Mesothelial cell of epicardium (in vitro differentiated cells): ENCODE results near the gene SEPHS2. TPM values are rescaled to one million over a fixed set of nuclear protein-coding genes. Genes with fewer than 3 reads are reported as not detected.
"Not testable (repeated sequence)": the region's sequence is repeated elsewhere in the genome, so short reads cannot be mapped to it uniquely, and the experiment has no call there.

Experiments
- DNase-seq, 2 experiments: peaks; one replicate each; pipeline ENCODE4 v3.0.0; 2021; ENCODE audit warnings: low spot score in 2 of 2; ENCODE audit not compliant: unreplicated experiment in 2 of 2
- H3K27ac Mint-ChIP-seq: 2 replicates; pipeline ENCODE4 v1.8.0; 2021; ENCODE audit warnings: mixed read lengths
- H3K27me3 Mint-ChIP-seq: 2 replicates; pipeline ENCODE4 v1.8.0; 2021; ENCODE audit warnings: low read depth, mixed read lengths
- H3K36me3 Mint-ChIP-seq: 2 replicates; pipeline ENCODE4 v1.8.0; 2021; ENCODE audit warnings: mixed read lengths
- H3K4me1 Mint-ChIP-seq: 2 replicates; pipeline ENCODE4 v1.8.0; 2021; ENCODE audit warnings: mixed read lengths
- H3K4me3 Mint-ChIP-seq: 2 replicates; pipeline ENCODE4 v1.8.0; 2021; ENCODE audit warnings: mild to moderate bottlenecking, moderate library complexity, mixed read lengths
- H3K9me3 Mint-ChIP-seq: 2 replicates; pipeline ENCODE4 v1.8.0; 2021; ENCODE audit warnings: mixed read lengths
- CTCF ChIP-seq: fragments of 200-600 bp; sonication (generic); IDR thresholded peaks from one replicate; pipeline ENCODE4 v1.5.0; 2021; ENCODE audit warnings: antibody characterized with exemption; ENCODE audit not compliant: unreplicated experiment
- total RNA-seq: library from RNA; stranded (reverse); gene quantifications from 3 replicates; pipeline ENCODE4 v1.2.1, GENCODE V29; 2021

SEPHS2 gene
- total RNA-seq, 1 donor from 2014 or later: 29.3 TPM

- Mint-ChIP-seq H3K27ac (no peak overlapping the region), H3K4me1 (peaks cover 2% of the 10 kb centered on the region), H3K4me3 (no peak overlapping the region), H3K27me3 (peaks cover 2% of the 10 kb centered on the region), H3K9me3 (peaks cover 3% of the 10 kb centered on the region), H3K36me3 (no peaks in the 10 kb centered on the region)
- no peak for DNase-seq
- no peak for TF ChIP-seq CTCF
These were observed 13.8 kb upstream of the SEPHS2 start for GRCh38 chr16:30459456-30459855.

- no peak for DNase-seq
- H3K4me3 Mint-ChIP-seq: no peak overlapping the region
- peaks cover 2% of the 10 kb centered on the region for H3K4me1 Mint-ChIP-seq
- no peak for TF ChIP-seq CTCF
- H3K27ac Mint-ChIP-seq: no peak overlapping the region
- H3K9me3 Mint-ChIP-seq: peaks cover 3% of the 10 kb centered on the region
- peaks cover 2% of the 10 kb centered on the region for H3K27me3 Mint-ChIP-seq
- H3K36me3 Mint-ChIP-seq: no peaks in the 10 kb centered on the region
These were observed 13.1 kb upstream of the SEPHS2 start for GRCh38 chr16:30458561-30459394.

- Mint-ChIP-seq H3K36me3 (no peaks in the 10 kb centered on the region), H3K4me1 (peaks cover 2% of the 10 kb centered on the region), H3K27ac (no peak overlapping the region), H3K9me3 (no peaks in the 10 kb centered on the region), H3K27me3 (peaks cover 2% of the 10 kb centered on the region), H3K4me3 (no peak overlapping the region)
- no peak for TF ChIP-seq CTCF
- no peak for DNase-seq
These were observed 12.3 kb upstream of the SEPHS2 start for GRCh38 chr16:30457743-30458560.

- H3K4me1 Mint-ChIP-seq: peaks cover 2% of the 10 kb centered on the region
- no peaks in the 10 kb centered on the region for H3K36me3 Mint-ChIP-seq
- H3K4me3 Mint-ChIP-seq: no peak overlapping the region
- no peak overlapping the region for H3K27ac Mint-ChIP-seq
- TF ChIP-seq CTCF: no peak
- no peaks in the 10 kb centered on the region for H3K9me3 Mint-ChIP-seq
- H3K27me3 Mint-ChIP-seq: peaks cover 2% of the 10 kb centered on the region
- DNase-seq: no peak
These were observed 11.6 kb upstream of the SEPHS2 start for GRCh38 chr16:30457256-30457655.

- Mint-ChIP-seq H3K9me3 (no peaks in the 10 kb centered on the region), H3K4me3 (no peak overlapping the region), H3K27me3 (peaks cover 2% of the 10 kb centered on the region), H3K27ac (no peak overlapping the region), H3K36me3 (no peaks in the 10 kb centered on the region), H3K4me1 (peaks cover 2% of the 10 kb centered on the region)
- no peak for DNase-seq
- TF ChIP-seq CTCF: no peak
These were observed 10.6 kb upstream of the SEPHS2 start for GRCh38 chr16:30456302-30456701.

GRCh38 chr16:30452709-30453580, 7.3 kb upstream of the SEPHS2 start:
- not testable (repeated sequence) for DNase-seq, H3K9me3 Mint-ChIP-seq, H3K4me1 Mint-ChIP-seq, H3K36me3 Mint-ChIP-seq, H3K4me3 Mint-ChIP-seq, H3K27ac Mint-ChIP-seq, H3K27me3 Mint-ChIP-seq
